SK-N-DZ (cell line): Measurements from ENCODE around the gene PTPRU.
A peak's percentile ranks its signal among the peaks of the same experiment; 100 is the strongest.
"Not testable (repeated sequence)": the region's sequence is repeated elsewhere in the genome, so short reads cannot be mapped to it uniquely, and the experiment has no call there.

ENCODE experiments used
- DNase-seq: peaks from one replicate; pipeline ENCODE4 v3.0.0-alpha.2; 2015; ENCODE audit warnings: low spot score

Gene PTPRU

GRCh38 chr1:29221296-29221695 lies 15.0 kb upstream of the PTPRU start:
- no peak for DNase-seq

- not testable (repeated sequence) for DNase-seq
These were observed 14.1 kb upstream of the PTPRU start for GRCh38 chr1:29222260-29222659.

- DNase-seq, result no peak
These were observed 13.6 kb upstream of the PTPRU start for GRCh38 chr1:29222686-29223085.

- DNase-seq, result no peak
These were observed 12.8 kb upstream of the PTPRU start for GRCh38 chr1:29223521-29223920.

- no peak for DNase-seq
These were observed 11.9 kb upstream of the PTPRU start for GRCh38 chr1:29224356-29224837.

- DNase-seq, result no peak
These were observed 11.0 kb upstream of the PTPRU start for GRCh38 chr1:29225361-29225760.

- DNase-seq, result no peak
These were observed 8.8 kb upstream of the PTPRU start for GRCh38 chr1:29227511-29227910.

GRCh38 chr1:29230204-29230552 lies 6.1 kb upstream of the PTPRU start:
- no peak for DNase-seq

GRCh38 chr1:29230553-29231378 lies 5.6 kb upstream of the PTPRU start, which contains the start of gene MECR:
Gene MECR (minus strand): TSS chr1:29230934. CDS start chr1:29230906, 28 bp downstream.
- peak; percentile 87 for DNase-seq

GRCh38 chr1:29232387-29232786 lies 3.9 kb upstream of the PTPRU start:
- no peak for DNase-seq

GRCh38 chr1:29233693-29234092 lies 2.6 kb upstream of the PTPRU start:
- no peak for DNase-seq

GRCh38 chr1:29234471-29234870 lies 1.9 kb upstream of the PTPRU start:
- no peak for DNase-seq

GRCh38 chr1:29234881-29235280 lies 1.4 kb upstream of the PTPRU start:
- not testable (repeated sequence) for DNase-seq

- no peak for DNase-seq
These were observed 398 bp downstream of the PTPRU start for GRCh38 chr1:29236712-29237128.

- DNase-seq, result no peak
These were observed 953 bp downstream of the PTPRU start for GRCh38 chr1:29237129-29237821.

- no peak for DNase-seq
These were observed 1.7 kb downstream of the PTPRU start for GRCh38 chr1:29237852-29238619.

GRCh38 chr1:29238620-29239002 lies 2.3 kb downstream of the PTPRU start:
- DNase-seq, result no peak

GRCh38 chr1:29239142-29239541 lies 2.8 kb downstream of the PTPRU start:
- no peak for DNase-seq

- DNase-seq, result peak; percentile 33
These were observed 4.1 kb downstream of the PTPRU start for GRCh38 chr1:29240400-29240837.

GRCh38 chr1:29240986-29241385 lies 4.7 kb downstream of the PTPRU start:
- no peak for DNase-seq

- no peak for DNase-seq
These were observed 6.9 kb downstream of the PTPRU start for GRCh38 chr1:29243023-29243870.
